Measurements from ENCODE around the gene ASCC3.
"Not testable (repeated sequence)": the region's sequence is repeated elsewhere in the genome, so short reads cannot be mapped to it uniquely, and the experiment has no call there.

Gene ASCC3

DNA sequence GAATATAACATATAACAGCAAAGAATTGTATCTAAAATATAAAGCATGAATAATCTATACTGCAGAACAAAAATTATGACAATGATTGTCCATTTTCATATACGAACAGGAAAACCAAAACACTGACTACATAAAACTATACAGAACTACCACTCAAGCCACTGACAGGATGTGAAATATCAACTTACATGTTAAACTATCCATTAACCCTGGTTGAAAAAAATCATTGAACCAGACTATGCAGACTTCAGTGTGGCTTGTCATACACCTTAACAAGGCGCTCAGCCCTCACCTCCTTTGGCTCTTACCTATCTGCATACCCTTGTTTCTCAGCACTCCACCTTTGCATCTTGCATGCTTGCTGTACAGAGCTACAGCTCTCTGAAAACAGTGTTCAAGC lies 34.9 kb downstream of the ASCC3 start:
- peak; percentile 65 for ATAC-seq

DNA sequence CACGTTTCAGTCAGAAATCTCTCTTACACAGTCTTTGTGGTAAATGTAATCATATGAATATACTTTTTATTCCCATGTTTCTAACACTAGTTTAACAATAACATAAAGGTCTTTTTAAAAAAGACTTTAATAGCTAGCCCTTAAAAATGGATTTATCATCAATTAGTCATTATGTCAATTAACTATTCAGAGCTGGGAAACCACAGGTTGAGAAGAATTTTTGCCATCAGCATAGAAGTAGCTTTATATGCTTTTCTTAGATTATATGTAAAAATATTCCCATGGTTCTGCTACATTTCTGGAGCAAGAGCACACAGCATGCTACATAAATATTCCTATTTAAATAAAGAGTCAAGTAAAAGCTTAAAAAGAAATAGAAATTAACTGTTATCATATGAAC lies 35.5 kb downstream of the ASCC3 start:
- no peak for DNase-seq
- ATAC-seq: no peak
- no peak overlapping the region for H3K27ac Mint-ChIP-seq
- H3K27me3 Mint-ChIP-seq: no peaks in the 10 kb centered on the region
- H3K4me3 Mint-ChIP-seq: no peak overlapping the region
- peaks cover 32% of the 10 kb centered on the region for H3K4me1 Mint-ChIP-seq
- H3K9me3 Mint-ChIP-seq: peaks cover 0 to 4% of the 10 kb centered on the region in 2 donors

More for the DNA sequence above, 34.9 kb downstream of the ASCC3 start:
- H3K4me3 Mint-ChIP-seq: no peak overlapping the region
- peaks cover 32% of the 10 kb centered on the region for H3K4me1 Mint-ChIP-seq
- peaks cover 0 to 4% of the 10 kb centered on the region in 2 donors for H3K9me3 Mint-ChIP-seq
- H3K27ac Mint-ChIP-seq: no peak overlapping the region
- H3K27me3 Mint-ChIP-seq: no peaks in the 10 kb centered on the region
- DNase-seq: no peak

DNA sequence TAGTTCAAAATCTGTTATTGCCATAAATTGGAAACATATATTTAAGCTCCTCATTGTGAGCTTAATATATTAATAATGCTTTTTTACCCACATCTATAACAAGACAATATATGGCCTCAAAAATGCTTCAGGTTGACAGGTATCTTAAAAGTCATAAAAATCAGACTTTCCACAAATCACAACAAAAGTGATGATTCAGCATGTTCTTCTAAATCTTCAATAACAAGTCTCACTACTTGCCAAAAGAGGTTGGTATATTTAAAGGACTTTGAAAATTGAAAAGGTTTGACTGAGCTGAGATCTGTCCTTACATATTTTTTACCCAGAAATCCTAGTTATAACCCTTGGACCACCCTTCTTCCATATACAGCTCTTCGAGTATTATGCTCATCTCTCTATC lies 41.7 kb downstream of the ASCC3 start:
- DNase-seq (no peak), ATAC-seq (no peak)
- peaks cover 23% of the 10 kb centered on the region for H3K4me1 Mint-ChIP-seq
- no peak overlapping the region for H3K27ac Mint-ChIP-seq
- peaks cover 5 to 7% of the 10 kb centered on the region in 2 donors for H3K9me3 Mint-ChIP-seq
- H3K4me3 Mint-ChIP-seq: no peak overlapping the region
- H3K27me3 Mint-ChIP-seq: no peaks in the 10 kb centered on the region

DNA sequence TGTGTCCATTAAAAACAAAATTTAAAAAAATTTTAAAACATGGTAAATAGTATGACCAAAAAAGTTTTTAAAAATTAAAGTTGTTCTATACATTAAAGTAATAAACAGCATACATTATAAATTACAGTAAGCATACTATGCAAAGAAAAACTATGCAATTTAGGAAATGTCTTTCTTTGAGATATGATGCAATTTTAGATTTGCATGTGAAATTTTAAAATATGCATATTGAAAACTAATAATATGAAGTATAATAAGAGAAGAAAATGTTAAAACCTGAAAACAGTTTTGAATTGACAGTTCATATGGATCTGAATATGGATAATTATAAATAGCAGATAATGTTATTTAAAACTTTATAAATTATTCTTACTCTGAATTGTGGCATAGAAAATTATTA lies 43.1 kb downstream of the ASCC3 start:
- no peak overlapping the region for H3K4me3 Mint-ChIP-seq
- H3K27ac Mint-ChIP-seq: no peak overlapping the region
- peaks cover 14% of the 10 kb centered on the region for H3K4me1 Mint-ChIP-seq
- no peaks in the 10 kb centered on the region for H3K27me3 Mint-ChIP-seq
- DNase-seq (no peak), ATAC-seq (no peak)
- peaks cover 5 to 7% of the 10 kb centered on the region in 2 donors for H3K9me3 Mint-ChIP-seq

DNA sequence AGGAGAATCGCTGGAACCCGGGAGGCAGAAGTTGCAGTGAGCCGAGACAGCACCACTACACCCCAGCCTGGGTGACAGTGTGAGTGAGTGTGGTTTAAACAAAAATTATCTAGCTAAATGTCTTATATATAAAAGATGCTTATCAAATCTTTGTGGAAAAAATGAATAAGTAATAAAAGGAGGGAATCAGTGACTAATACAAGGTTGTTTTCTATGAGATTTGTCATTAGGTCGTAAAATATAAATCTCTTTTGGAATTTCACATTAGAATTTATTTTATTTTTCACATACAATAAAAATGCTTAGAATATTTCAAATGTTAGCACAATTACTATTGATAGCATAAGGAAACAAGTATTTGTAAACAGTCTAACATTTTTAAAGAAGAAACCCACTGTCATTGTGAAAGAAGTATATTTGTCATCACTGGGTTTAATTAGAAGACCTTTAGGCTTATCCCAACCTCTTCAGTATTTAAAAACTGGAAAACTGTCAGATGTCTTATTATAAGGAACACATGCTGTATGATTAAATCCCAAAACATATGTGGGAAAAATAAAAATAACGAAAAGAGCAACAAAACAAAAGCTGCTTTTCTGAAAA lies 47.1 kb downstream of the ASCC3 start:
- H3K27ac Mint-ChIP-seq: no peak overlapping the region

DNA sequence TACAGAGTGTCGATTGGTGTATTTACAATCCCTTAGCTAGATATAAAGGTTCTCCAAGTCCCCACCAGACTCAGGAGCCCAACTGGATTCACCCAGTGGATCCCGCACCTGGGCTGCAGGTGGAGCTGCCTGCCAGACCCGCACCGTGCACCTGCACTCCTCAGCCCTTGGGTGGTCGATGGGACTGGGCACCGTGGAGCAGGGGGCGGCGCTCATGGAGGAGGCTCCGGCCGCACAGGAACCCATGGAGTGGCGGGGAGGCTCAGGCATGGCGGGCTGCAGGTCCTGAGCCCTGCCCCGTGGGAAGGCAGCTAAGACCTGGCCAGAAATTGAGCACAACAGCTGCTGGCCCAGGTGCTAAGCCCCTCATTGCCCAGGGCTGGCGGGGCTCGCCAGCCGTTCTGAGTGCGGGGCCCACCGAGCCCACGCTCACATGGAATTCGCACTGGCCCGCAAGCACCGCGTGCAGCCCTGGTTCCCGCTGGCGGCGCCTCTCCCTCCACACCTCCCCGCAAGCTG lies 52.0 kb downstream of the ASCC3 start:
- not testable (repeated sequence) for H3K27me3 Mint-ChIP-seq, DNase-seq, H3K4me3 Mint-ChIP-seq, ATAC-seq, H3K27ac Mint-ChIP-seq, H3K4me1 Mint-ChIP-seq, H3K9me3 Mint-ChIP-seq

More for the DNA sequence above, 47.1 kb downstream of the ASCC3 start:
- H3K4me3 Mint-ChIP-seq: no peak overlapping the region
- DNase-seq (no peak), ATAC-seq (no peak)
- H3K4me1 Mint-ChIP-seq: peaks cover 6% of the 10 kb centered on the region
- no peaks in the 10 kb centered on the region for H3K27me3 Mint-ChIP-seq
- H3K9me3 Mint-ChIP-seq: peaks cover 5 to 7% of the 10 kb centered on the region in 2 donors

DNA sequence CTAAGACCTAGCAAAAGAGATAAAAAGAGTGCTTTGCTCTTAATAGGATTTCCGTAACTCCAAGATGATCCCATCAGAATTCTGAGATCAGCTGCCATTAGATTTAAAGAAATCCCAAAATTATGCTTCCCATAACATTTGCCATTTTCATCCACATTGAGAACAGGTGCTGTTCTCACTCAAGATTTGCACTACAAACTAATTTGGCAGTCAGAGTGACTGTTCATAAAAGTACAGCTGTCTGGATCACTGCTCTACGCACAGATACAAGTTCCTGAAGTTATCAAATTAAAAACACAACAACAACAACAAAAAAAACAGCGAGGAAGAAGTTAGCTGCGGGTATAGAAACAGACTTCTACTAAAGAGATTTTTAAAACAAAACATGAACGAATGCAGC lies 58.1 kb downstream of the ASCC3 start:
- no peak for ATAC-seq
- Mint-ChIP-seq H3K4me1 (peaks cover 6% of the 10 kb centered on the region), H3K4me3 (no peak overlapping the region), H3K27ac (peak overlapping the region in 1 of 2 donors; percentile 35), H3K9me3 (no peaks in the 10 kb centered on the region), H3K27me3 (no peaks in the 10 kb centered on the region)
- no peak for DNase-seq

DNA sequence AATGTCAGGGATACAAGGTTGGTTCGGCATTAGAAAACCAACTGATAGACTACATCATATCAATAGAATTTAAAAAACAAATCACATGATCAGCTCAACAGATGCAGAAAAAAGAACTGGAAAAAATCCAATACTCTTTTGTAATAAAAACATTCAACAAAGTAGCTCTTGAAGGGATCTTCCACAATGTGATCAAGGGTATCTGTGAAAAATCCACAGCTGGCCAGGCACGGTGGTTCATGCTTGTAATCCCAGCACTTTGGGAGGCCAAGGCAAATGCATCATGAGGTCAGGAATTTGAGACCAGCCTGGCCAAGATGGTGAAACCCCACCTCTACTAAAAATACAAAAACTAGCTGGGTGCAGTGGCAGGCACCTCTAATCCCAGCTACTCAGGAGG lies 63.1 kb downstream of the ASCC3 start:
- H3K27me3 Mint-ChIP-seq: no peaks in the 10 kb centered on the region
- H3K4me3 Mint-ChIP-seq: no peak overlapping the region
- no peak overlapping the region for H3K27ac Mint-ChIP-seq
- H3K9me3 Mint-ChIP-seq: peaks cover 0 to 5% of the 10 kb centered on the region in 2 donors
- no peak for ATAC-seq
- DNase-seq: no peak
- H3K4me1 Mint-ChIP-seq: peaks cover 32% of the 10 kb centered on the region

DNA sequence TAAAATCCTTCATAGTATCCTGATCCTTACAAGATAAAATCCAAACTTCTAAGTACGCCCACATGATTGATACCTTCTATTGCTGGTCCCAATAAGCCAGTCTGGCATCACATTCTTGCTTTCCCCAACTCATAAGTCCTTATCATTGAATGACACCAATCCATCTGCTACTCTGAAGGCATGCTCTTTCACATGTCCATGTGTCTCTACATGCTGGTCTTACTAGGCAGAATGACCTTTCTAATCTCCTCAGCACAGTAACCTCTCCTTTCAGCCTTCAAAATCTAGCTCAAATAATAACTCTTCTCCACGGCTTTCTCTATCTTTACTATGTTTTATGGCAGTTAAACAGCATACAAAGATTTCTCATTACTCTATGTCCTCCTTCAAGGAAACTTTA lies 71.1 kb downstream of the ASCC3 start:
- no peak for ATAC-seq
- no peak overlapping the region for H3K27ac Mint-ChIP-seq
- DNase-seq: no peak
- no peak overlapping the region for H3K4me3 Mint-ChIP-seq
- no peaks in the 10 kb centered on the region for H3K27me3 Mint-ChIP-seq
- peaks cover 22% of the 10 kb centered on the region for H3K4me1 Mint-ChIP-seq
- no peaks in the 10 kb centered on the region for H3K9me3 Mint-ChIP-seq

DNA sequence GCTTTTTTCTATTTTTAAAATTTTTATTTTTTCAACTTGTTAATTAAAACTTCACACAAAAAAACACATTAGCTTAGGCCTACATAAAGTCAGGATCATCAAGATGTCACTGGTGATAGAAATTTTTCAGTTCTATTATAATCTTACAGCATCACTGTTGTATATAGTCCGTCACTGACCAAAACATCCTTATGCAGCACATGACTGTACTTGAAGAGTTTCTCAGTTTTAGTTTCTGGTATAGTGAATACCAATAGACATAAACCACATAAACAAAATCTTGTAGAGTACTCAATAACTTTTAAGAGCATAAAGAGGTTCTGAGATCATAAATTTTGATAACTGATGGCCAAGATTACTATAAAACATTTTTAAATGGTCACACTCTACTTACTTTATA lies 71.8 kb downstream of the ASCC3 start:
- Mint-ChIP-seq H3K4me3 (no peak overlapping the region), H3K27ac (no peak overlapping the region), H3K27me3 (no peaks in the 10 kb centered on the region), H3K9me3 (no peaks in the 10 kb centered on the region), H3K4me1 (peaks cover 19% of the 10 kb centered on the region)
- ATAC-seq (no peak), DNase-seq (no peak)

DNA sequence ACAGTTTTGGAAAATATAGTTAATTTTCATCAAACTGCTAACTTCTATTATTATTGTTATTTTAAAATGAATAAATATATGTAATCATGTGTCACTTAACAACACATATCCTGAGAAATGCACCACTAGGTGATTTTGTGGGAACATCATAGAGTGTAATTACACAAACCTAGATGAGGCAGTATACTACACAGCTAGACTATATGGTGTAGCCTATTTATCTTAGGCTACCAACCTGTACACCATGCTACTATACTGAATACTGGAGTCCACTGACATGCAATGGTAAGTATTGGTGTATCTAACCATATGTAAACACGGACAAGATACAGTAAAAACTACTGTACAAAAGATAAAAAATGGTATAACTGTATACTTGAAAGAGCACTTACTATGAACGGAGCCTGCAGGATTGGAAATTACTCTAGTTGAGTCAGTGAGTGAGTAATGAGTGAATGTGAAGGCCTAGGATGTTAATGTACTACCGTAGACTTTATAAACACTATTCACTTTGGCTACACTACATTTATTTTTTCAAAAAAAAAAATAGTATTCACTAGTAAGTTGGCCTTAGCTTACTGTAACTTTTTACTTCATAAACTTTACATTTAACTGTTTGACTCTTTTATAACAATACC lies 72.4 kb downstream of the ASCC3 start:
- DNase-seq (no peak), ATAC-seq (no peak)
- Mint-ChIP-seq H3K27ac (no peak overlapping the region), H3K4me3 (no peak overlapping the region), H3K27me3 (no peaks in the 10 kb centered on the region), H3K9me3 (no peaks in the 10 kb centered on the region), H3K4me1 (peaks cover 17% of the 10 kb centered on the region)

DNA sequence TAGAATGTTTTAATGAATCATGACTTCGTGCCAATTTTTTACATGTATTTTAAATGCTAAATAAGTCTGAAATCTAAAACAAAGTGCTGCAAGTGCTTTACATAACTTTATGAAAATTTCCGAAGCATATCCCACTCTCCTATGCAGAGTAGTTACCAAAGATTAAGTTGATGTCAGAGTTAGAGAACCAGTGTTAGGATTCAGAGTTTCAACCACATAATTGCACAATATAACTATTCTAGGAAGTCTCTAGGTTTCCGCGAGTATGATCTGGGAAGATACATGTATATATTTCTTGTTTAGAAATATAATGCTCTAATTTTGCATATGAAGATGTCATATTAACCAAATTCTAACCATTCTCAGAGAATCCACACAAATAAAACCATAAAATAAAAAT lies 74.8 kb downstream of the ASCC3 start:
- no peak for DNase-seq
- no peak overlapping the region for H3K4me3 Mint-ChIP-seq
- H3K4me1 Mint-ChIP-seq: peaks cover 12% of the 10 kb centered on the region
- no peak for ATAC-seq
- no peaks in the 10 kb centered on the region for H3K9me3 Mint-ChIP-seq
- H3K27ac Mint-ChIP-seq: no peak overlapping the region
- no peaks in the 10 kb centered on the region for H3K27me3 Mint-ChIP-seq

DNA sequence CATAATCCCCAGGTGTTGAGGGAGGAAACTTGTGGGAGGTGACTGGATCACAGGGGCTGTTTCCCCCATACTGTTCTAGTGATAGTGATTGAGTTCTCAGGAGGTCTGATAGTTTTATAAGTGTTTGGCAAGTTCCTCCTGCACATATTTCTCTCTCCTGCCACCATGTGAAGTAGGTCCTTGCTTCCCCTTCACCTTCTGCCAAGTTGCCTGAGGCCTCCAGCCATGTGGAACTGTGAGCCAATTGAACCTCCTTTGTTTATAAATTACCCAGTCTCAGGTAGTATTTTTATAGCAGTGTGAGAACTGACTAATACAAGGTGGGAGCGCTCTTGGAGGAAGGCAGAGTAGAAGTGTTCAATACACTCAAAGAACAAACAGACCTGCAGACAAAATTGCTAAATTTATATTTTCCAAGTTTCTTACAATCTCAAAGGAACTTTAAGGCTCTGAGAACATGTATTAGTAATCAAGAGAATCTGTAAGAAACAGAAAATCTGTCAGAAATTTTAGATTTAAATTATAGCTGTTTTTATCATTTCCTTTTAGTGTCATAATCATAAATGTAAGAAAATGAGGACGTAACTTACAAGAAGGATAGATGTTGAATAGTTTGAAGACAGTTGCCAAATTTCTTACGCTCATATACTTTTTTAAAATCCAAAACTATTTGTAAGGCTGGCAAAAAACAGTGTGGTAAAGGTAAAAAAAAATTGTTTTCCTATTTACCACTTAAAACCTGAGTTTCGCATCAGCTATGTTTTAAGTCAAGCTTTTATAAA lies 77.7 kb downstream of the ASCC3 start:
- no peaks in the 10 kb centered on the region for H3K9me3 Mint-ChIP-seq
- DNase-seq (no peak), ATAC-seq (no peak)
- H3K4me1 Mint-ChIP-seq: peaks cover 6% of the 10 kb centered on the region
- H3K27ac Mint-ChIP-seq: no peak overlapping the region
- no peaks in the 10 kb centered on the region for H3K27me3 Mint-ChIP-seq
- H3K4me3 Mint-ChIP-seq: no peak overlapping the region

DNA sequence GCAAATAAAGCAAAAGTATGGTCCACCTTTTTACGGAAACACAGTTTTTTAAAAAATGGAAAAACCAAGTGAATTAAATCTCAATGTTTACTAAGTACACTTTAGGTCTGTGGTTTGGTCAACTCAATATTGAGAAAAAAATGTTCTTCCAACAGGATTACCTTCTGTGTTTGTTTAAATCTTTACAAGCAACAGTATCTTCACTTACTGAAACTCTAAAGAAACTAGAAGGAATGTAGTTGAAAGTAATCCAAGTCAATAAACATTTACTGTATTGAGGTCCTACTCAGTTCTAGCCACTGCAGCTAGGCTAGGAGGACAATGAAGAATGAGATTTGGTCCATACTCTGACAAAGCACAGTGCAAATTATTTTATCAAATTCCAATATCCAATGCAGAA lies 80.1 kb downstream of the ASCC3 start:
- Mint-ChIP-seq H3K9me3 (no peaks in the 10 kb centered on the region), H3K4me3 (no peak overlapping the region), H3K27ac (no peak overlapping the region), H3K4me1 (peaks cover 6% of the 10 kb centered on the region), H3K27me3 (no peaks in the 10 kb centered on the region)
- DNase-seq (no peak), ATAC-seq (no peak)

DNA sequence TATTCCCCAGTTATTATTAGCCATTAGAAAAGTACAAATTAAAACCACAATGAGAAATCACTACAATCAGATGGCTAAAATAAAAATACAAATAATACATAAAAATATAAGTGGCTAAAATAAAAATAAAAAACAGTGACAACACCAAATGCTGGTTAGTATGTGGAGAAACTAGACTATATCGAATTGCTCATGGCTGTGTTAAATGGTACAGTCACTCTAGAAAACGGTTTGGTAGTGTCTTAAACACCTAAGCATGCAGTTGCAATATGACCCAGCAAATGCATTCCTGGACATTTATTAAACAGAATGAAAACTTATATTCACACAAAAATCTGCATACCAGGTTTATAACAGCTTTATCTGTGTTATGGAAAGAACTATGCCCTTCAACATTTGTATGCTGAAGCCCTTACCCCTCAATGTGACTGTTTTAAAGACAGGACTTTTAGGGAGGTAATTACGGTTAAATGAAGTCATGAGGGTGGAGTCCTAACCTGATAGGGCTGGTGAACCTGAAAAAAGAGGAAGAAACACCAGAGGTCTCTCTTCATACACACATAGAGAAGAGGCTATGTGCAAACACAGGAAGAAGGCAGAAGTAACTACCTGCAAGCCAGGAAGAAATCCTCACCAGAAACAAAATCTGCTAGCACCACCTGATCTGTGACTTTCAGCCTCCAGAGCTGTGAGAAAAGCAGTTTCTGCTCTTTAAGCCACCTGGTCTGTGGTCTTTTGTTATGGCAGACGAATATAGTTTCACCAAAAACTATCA lies 84.9 kb downstream of the ASCC3 start:
- H3K4me1 Mint-ChIP-seq: no peaks in the 10 kb centered on the region
- H3K4me3 Mint-ChIP-seq: no peak overlapping the region
- no peaks in the 10 kb centered on the region for H3K9me3 Mint-ChIP-seq
- no peak overlapping the region for H3K27ac Mint-ChIP-seq
- H3K27me3 Mint-ChIP-seq: no peaks in the 10 kb centered on the region
- DNase-seq (no peak), ATAC-seq (no peak)
